Esophagus muscularis mucosa (tissue), 4 donors: ENCODE measurements around the gene DAW1.

Experiments used
- EP300 ChIP-seq: sonication (generic); formaldehyde crosslinking; IDR thresholded peaks from one replicate; pipeline ENCODE4 v1.6.1; 2017; ENCODE audit warnings: antibody characterized with exemption
- POLR2A ChIP-seq: fragments of 450-650 bp; IDR thresholded peaks from one replicate; pipeline ENCODE4 v1.6.1; 2017; ENCODE audit warnings: antibody characterized with exemption, moderate library complexity, mild to moderate bottlenecking, low read depth
- TF ChIP-seq, protein P1 (sequence below), 3 experiments: fragments of 200-600 bp in 2 of 3; fragments of 450-650 bp in 1 of 3; sonication (generic) in 2 of 3; IDR thresholded peaks; one replicate each; pipeline ENCODE4 v1.5.1; 2017 to 2019; ENCODE audit warnings: antibody characterized with exemption in 3 of 3, mild to moderate bottlenecking in 2 of 3, moderate library complexity in 1 of 3

DNA sequence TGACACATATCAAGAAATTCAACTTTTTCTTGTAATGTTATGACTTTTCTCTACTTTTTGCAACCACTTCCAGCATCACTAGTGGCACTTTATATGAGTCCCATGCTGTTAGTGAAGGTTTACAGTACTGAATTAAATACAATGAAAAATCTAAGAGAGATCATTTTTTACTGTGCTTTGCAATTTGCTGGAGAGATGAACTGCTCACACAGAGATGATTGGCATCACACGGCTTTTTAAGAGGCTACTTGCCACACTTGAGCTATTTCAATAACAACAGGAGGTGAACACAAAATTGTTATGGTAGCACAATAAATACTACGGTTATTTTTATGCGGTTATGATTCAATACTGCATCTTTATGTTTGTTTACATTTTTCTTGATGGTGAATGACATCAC, 88.9 kb downstream of the DAW1 start:
- TF ChIP-seq, protein P1, sequence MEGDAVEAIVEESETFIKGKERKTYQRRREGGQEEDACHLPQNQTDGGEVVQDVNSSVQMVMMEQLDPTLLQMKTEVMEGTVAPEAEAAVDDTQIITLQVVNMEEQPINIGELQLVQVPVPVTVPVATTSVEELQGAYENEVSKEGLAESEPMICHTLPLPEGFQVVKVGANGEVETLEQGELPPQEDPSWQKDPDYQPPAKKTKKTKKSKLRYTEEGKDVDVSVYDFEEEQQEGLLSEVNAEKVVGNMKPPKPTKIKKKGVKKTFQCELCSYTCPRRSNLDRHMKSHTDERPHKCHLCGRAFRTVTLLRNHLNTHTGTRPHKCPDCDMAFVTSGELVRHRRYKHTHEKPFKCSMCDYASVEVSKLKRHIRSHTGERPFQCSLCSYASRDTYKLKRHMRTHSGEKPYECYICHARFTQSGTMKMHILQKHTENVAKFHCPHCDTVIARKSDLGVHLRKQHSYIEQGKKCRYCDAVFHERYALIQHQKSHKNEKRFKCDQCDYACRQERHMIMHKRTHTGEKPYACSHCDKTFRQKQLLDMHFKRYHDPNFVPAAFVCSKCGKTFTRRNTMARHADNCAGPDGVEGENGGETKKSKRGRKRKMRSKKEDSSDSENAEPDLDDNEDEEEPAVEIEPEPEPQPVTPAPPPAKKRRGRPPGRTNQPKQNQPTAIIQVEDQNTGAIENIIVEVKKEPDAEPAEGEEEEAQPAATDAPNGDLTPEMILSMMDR (IDR thresholded peaks at IDR 0.05) = no peak
- TF ChIP-seq EP300 = no peak
- no peak for TF ChIP-seq POLR2A
